8988T (cell line): ENCODE measurements around the gene ARL2BP.

Experiments
- DNase-seq: peaks from one replicate; pipeline ENCODE4 v3.0.0; 2011

Gene ARL2BP

DNA sequence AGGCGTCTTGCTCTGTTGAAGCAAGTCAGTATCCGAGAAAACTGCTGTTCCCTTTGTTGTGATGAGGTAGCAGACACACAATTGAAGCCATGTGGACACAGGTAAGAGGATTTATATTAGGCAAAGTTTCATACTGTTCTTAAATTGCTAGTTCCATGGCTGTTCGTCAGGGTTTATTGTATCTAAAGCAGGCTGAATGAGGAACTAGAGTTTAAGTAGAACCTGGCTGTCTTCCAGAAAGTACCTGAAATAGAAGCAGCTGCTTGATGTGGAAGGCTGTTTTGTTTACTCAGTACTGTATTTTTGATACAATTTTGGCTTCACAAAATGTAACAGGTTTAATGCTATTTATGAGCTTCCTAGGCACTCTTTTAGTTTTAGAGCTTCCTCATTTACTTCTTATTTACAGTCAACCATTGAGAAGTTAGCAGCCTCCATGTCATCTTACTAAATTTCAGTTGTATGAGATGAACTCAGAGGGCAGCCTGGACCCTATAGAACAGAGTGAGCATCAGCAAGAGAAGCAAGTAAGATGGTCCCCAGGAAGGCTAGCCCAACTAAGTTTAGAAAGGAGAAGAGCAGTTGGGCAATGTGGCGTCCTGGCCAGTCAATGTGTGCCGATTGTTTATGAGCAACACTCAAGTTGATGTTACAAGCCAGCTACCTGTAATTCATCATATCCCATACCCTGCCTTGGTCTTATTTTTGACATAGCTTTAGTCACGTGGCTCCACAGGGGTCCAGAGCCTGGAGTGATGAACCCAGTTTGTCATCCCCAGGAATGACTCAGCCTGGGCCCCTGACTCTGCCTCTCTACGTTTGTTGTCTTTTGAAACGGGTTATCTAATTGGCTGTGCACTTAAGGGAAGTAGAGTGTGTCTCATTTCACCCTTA, 9.7 kb upstream of the ARL2BP start:
- no peak for DNase-seq

DNA sequence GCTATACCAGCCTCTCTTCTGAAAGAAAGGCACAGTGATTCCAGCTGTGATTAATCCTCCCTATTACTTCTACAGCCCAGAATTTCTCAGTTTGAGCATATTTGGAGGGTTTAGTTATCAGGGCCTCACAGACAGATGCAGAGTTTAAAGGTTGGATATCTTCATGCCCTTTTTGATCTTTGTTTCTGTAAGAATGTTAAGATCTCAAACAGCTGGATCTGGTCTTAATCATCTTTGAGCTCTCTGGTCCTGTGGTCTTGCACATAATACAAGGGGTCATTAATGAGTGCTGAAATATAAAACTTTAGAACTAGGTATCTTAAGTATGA, 9.1 kb upstream of the ARL2BP start:
- no peak for DNase-seq

DNA sequence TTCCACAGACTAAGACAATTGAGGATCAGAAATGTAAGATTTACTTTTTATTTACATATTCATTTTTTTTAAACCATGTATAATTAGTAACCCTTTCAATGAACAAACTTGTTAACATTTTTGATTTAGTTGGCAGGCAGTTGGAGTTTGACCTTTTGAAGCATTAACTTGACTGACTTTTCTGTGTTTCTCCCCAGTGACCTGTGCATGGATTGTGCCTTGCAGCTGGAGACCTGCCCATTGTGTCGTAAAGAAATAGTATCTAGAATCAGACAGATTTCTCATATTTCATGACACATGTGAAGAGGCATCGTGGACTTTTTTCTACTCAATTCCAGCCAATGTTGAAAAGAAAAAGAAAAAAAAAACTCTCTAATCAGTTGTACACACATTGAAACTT, 6.4 kb upstream of the ARL2BP start:
- no peak for DNase-seq

DNA sequence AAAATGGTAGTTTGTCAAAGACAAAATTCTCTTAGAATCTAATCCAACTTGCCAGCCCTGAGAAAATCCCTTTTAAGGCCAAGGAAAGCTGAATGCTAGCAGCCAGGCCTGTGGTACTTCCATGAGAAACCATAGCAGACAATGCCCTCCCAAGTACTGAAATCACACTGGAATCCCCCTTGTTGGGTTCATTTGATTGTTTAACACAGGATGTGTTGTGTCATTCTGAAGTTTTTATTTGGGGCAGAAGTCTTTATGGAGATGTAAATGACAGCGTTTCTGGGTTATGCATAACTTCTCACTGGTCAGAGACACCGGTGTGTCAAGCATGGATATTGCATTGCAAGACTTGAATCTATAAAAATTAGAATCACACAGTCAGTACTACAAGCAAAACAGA, 6.0 kb upstream of the ARL2BP start:
- DNase-seq: no peak

DNA sequence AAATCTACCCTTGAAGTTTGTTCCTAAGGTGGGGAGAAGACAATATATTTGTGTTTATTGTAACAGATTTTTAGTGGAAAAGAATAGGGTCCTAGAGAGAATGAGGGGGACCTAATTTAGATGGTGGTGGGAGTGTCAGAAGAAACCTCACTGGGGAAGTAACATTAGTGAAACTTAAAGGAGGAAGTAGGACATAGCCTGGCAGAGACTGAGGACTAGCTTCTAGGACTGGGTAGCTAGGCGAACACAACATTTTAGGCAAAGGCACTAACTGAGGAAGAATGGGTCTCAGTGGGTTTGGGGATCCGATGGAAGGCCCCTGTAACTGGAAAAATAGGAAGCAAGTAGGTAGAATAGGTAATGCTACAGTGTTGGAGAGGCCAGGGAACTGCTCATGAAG, 4.2 kb upstream of the ARL2BP start:
- no peak for DNase-seq

DNA sequence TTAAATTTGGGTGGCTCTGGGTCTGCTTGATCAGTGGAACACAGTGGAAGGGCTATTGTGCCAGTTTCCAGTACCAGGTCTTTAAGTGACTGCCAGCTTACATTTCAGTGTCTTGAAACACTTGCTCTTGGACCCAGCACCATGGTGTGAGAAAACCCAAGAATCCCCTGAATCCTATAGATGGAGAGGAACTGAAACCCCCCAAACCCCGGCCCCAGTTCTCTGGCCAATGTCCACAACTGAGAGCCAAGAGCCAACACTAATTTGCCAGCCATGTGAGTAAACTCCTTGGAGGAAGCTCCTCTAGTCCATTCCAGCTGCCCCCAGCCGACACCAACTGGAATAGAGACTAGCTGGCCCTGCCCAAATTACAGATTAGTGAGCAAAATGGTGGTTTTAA, 2.4 kb upstream of the ARL2BP start:
- DNase-seq: no peak

DNA sequence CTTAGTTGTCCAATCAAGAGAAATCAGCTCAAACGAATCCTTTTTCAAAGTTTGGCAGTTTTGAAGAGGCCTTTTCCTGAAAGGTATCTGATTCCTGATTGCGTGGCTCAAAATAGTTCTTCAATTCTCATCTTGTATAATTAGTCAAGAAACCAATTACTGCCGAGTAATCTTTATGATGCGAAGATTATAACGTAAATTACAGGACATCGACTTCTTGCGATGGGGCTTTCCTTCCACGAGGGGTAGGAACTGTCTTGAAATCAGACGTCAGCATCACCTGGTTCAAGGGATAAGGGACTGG, 644 bp upstream of the ARL2BP start:
- DNase-seq: no peak

DNA sequence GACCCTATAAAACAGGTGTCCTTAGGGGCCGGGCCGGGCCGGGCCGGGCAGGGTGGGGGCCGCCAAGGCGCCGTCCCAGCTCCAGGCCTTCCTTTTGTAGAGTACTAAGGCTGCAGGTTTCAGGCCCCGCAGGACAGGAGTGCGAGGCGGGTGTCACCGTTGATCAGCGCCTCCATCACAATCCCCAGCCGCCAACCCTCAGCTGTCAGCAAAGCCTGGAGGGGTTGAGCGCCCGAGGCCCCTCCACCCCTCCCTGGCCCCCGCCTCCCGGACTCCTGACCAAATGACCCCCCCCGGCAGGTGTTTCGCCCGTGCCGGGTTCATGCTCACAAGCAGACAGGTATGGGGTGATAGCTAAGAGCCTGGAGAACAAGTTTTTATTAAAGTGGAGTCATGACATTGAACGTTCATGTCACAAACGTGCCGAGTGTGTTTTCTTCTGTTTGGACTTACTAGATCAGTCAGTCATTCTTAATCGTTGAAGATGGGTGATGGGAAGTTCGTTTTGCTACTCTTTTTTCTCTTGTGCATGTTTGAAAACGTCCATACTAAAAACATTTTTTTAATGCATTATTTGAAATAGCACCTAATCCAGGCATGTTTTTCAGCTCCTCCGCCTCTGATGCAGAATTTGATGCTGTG, 534 bp downstream of the ARL2BP start:
- DNase-seq: no peak

DNA sequence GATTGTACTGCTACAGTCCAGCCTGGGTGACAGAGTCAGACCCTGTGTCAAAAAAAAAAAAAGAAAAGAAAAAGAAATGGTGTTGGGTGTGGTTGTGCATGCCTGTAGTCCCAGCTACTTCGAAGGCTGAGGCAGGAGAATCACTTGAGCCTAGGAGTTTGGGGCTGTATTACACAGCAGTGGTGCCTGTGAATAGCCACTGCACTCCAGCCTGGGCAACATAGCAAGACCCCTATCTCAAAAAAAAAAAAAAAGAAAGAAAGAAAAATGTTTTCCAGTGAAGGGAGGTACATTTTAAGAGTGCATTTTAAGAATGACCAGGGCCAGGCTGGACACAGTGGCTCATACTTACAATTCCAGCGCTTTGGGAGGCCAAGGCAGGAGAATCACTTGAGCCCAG, 6.3 kb downstream of the ARL2BP start:
- DNase-seq: no peak

DNA sequence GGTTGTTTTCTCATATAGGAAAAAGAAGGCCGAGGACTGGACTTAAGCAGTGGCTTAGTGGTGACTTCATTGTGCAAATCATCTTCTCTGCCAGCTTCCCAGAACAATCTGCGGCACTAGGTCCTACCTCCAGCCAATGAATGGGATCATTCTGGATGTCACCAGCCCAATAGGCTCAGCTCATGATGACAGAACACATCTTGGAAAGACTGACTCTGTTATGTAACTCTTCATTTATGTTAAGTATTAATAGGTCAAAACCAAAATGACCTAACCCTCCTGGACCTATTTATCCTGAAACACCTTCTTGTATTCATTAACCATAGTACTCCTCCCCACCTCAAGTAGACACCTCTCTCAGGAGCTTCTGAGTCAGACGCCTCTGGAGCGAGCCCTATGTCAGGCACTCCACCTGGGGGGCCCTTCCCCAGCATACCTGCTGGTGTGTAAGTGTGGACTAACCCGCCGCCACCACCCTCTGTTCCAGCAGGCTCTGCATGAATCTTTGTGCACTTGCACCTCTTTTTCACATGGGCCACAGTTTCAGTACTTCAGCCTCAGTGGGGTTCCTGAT, 7.2 kb downstream of the ARL2BP start:
- DNase-seq: no peak

DNA sequence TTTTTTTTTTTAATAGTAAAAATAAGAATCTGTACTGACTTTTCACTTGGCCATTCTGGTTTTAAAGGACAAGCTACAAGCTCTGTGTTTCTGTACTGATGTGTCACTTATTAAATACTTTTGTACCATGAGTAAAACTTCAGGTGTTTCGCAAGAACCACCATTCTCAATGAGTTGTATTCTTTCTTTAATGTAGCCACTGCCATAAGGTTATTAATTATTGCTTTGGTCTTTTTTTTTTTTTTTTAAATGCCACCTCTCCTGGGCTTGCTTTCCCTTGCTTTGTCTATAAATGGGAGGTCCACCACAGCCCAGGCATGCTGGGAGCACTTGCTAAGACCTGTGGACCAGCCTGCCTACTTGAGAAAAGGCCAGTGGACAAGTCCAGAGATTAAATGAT, 8.4 kb downstream of the ARL2BP start:
- DNase-seq: no peak

DNA sequence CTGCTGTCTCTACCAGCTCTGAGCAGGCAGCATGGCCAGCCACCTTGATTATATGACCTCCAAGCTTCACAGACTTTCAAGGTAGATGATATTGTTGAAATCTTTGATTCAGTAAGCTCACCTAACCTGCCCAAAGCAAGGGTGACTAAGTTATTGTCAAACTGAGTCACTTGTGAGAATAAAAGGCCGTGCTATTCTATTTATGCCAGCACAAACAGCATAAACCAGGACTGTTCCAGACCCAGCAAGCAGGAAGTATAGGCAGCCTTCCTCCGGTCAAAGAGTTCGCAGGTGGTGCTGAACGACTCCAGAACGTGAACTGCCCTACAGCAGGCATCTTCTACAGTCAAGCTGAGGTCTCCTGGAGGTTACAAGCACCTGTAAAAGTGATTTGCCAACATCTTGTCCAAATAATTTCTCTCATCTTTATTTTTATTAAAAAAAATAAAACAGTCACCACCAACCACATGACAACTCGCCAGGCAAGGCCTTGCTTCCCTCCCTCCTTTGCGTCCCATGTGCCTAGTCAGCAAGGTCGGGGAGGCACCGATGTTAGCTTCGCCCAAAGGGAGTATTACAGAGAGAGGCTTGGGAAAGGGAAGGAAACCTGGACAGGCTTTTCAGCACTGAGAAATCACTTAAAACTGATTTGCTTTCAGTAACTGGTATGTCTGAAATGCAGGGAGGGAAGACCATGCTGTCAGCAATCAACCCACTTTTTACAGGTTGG, 10.8 kb downstream of the ARL2BP start:
- DNase-seq: no peak

DNA sequence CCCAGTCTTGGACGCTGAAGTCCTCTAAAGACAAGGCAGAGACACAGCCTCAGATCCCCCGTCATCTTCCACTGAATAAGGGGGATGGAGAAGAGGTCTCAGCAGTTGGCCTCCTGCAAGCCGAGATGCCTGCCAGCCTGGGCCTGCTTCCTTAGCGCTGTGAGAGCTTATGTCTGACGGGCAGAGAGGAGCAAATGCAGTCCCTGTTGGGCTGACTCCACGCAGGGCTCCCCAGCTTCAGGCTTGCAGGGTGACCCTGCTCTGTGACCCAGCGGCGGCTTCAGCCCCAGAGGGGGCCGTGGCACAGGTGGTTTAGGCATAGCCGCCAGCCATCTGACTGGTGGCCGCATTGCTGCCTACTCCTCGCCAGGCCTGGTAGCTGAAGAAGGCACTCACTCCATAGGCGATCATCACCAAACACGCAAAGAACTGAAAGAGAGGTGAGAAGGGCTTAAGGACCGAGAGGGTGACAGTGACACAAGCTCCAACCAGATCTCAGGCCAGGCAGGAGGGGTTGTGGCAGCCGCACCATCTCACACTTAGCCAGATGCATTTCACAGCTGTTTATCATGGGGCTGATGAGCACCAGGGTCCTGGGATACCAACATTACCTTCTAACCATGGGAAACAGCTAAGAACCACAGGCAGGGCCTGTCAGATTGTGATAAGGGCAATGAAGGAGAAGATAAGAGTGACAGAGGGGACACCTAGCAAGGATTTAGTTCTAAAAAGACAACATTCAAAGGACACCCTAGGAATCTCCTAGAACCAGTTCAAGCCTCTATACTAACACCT, 11.7 kb downstream of the ARL2BP start:
- DNase-seq: no peak

DNA sequence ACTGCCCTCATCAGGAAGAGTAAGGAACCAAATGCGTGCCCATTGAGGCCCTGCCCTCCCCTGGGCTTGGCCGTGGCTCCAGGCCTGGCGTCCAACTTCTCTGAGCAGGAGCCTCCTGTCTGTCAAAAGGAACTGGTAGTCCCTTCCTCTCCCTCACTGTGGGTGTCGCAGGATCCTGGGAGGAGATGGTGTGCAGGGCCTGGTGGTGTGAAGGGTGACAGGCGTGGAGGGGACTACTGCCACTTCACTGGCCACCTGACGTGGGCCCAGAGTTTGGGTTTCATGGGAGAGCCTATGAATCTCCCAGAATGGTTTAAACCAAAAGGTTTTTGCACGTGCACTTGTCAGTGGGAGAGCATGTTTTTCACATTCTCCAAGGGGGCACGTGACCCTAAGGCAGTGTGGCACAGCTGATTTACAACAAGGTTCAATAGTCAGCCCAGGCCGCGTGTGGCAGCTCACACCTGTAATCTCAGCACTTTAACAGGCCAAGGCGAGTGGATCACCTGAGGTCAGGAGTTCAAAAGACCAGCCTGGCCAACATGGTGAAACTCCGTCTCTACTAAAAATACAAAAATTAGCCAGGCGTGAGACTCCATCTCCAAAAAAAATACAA, 12.5 kb downstream of the ARL2BP start:
- DNase-seq: no peak

DNA sequence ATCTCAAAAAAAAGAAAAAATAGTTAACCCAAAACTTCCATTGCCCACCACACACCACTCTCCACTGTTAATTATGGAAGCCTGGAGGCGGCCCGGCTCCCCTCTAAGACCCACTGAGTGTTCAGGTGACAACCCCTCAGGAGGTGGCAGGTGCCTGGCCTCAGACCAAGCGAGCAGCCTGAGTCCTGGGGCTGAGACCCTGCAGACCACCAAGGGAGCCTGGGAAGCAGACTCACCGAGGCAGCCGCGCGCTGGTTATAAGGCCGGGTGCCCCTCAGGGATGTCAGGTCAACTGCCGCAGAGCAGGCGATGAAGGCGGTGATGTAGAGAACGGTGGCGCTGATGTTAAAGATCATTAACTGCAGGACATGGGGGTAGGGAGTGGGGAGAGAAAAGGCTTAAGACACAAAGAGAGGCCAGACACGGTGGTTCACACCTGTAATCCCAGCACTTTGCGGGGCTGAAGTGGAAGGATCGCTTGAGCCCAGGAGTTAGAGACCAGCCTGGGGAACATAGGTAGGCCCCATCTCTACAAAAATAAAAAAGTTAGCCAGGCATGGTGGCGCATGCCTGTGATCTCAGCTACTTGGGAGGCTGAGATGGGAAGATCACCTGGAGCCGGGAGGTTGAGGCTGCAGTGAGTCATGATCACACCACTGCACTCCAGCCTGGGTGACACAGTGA, 13.3 kb downstream of the ARL2BP start:
- DNase-seq: no peak

DNA sequence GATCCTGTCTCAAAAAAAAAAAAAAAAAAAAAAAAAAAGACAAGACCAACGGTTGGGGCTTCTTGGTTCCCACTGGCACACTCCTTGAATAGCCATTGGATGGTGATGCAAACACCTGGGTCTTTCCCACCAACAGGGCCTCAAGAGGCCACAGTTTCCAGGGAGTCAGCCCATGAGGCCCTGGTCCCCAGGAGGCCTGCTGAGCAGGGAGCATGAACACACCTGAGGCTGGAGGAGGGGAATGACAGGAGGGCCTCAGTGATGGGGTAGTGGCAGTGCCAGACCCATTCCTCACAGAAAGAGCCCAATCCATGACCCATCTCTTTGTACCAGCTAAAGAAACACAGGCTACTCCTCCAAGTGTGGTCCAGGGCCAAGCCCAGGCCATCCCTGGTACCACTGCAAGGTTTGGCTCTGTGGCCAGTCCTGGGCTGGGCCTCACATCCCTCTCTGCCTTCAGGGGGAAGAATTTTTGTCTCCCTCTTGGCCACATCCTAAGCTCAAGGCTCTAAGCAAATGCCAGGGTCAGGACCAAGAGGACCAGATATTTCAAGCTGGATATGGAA, 13.9 kb downstream of the ARL2BP start:
- no peak for DNase-seq

DNA sequence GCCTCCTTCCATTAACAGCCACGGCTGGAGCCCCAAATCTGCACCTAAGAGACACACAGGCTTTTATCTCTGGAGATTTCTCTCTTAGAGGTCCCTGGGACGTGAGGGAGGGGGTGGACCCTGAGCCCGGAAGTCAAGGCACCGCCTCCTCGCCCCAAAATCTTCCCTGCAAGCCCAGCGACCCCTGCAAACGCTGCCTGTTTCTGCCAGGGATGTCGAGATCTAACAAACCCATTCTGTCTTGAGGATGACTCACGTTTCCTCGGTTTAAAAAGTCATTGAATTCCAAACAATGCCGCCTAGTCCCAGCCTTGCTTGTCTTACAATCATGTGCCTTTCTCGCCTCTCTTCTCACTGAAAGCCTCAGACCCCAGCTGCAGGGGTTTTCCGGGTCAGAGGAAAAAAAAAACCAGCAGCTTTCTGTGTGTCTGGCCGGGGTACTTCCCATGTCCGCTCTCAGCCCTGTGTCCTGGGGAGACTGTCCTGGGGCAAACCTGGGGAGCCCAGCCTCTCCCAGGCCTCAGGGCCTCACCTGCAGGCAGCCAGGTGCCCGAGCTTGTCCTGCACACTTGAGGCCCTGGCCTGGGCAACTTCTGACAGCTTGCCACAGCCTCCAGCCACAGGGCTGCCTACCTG, 15.4 kb downstream of the ARL2BP start:
- DNase-seq: no peak

DNA sequence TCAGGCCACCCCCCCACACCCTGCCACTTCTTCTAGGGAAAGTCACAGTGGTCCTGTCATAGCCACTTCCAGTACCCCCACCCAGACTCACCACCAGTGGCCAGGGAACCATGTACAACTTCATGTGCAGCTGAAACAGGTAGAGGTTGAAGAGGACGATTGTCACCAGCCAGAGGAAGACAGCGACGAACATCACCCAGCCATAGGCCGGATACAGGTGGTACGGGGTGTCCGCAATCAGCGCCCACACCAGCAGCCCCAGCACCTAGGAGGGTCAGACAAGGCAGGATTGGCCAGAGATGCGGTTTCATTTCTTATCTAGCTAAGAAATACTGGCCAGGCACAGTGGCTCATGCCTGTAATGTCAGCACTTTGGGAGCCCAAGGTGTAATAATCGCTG, 16.7 kb downstream of the ARL2BP start:
- DNase-seq: no peak

DNA sequence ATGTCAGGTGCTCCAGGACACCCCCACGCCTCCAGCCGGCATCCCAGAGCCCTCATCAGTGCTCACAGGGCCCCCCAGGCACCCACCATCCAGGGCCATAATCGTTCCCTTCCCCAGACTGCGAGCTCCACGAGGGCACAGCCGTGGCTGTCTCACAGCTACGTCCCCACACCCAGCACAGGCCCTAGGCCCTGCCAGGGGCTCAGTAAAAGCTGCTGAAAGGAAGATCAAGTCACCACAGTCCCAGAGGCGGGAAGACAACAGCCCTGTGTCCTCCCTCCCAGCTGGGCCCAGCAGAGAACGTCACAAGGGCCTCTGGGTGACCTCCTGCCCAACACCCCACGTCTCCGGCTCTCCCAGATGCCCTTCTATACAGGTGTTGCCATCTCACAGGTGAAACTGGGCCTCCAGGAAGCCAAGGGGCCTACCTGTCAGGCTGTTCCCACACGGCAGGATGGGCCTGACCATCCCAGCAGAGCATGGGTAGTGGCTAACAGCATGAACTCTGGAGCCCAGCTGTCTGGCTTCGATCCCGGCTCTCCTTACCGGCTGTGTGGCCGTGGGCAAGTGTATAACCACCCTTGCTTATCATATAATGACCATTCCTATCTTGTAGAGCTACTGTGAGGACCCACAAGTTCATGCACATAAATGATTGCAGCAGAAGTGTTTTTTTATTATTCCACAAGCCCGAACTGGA, 17.9 kb downstream of the ARL2BP start:
- no peak for DNase-seq

DNA sequence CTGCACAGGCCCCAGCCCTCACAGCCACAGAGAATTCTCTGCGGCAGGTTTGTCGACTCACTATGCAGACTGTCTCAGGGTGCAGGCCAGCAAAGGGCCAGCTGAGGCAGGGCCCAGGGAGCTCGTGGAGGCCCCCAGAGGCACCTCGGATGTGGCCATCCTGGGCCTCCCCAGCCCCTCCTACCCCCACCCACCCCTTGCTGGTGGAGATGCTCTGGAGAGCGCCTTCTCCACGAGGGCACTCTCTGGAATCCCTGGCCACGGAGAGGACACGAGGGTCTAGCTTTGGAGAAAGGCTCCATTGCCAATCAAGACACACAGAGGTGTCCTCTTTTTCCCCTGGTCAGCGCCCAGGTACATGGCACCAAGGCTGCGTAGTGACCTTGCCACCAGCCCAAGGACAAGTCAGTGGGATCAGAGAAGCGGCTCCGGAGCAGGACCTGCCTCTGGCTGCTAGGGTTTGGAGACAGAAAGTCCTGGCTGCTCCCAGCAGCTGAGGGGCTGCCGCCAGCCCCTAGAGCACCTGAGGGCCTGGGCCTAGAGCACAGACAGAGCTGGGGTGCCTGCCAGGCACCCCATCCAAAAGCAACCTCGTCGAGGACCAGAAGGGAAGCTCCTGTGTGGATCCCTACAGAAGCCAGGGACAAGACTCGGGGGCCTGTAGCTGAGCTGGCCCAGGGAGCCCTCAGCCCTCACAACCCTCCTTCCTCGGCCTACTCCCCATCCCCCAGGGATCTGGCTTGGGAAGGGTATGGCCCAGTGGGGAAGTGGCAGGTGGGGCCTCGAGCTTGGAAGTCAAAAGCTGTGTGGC, 18.7 kb downstream of the ARL2BP start:
- no peak for DNase-seq
